Ishikawa (cell line): ENCODE data around the gene LAP3.

Experiments
- CEBPB ChIP-seq: IDR thresholded peaks from 2 replicates; pipeline ENCODE4 v1.6.1; 2012
- CREB1 ChIP-seq: IDR thresholded peaks from 2 replicates; pipeline ENCODE4 v1.6.1; 2012; ENCODE audit warnings: low read depth
- EGR1 ChIP-seq: IDR thresholded peaks from 2 replicates; pipeline ENCODE4 v1.6.1; 2012
- EP300 ChIP-seq: IDR thresholded peaks from 2 replicates; pipeline ENCODE4 v1.6.1; 2012; ENCODE audit warnings: borderline replicate concordance
- FOXM1 ChIP-seq: IDR thresholded peaks from 2 replicates; pipeline ENCODE4 v1.6.1; 2012; ENCODE audit warnings: low read depth, borderline replicate concordance
- MAX ChIP-seq: IDR thresholded peaks from 2 replicates; pipeline ENCODE4 v1.6.1; 2012
- NFIC ChIP-seq: IDR thresholded peaks from 2 replicates; pipeline ENCODE4 v1.6.1; 2012
- REST ChIP-seq: IDR thresholded peaks from 2 replicates; pipeline ENCODE4 v1.6.1; 2012; ENCODE audit warnings: low read depth, mild to moderate bottlenecking
- TAF1 ChIP-seq: IDR thresholded peaks from 2 replicates; pipeline ENCODE4 v1.6.1; 2012; ENCODE audit warnings: low read depth, mild to moderate bottlenecking
- TCF12 ChIP-seq: IDR thresholded peaks from 2 replicates; pipeline ENCODE4 v1.6.1; 2012; ENCODE audit warnings: low read depth
- TEAD4 ChIP-seq: IDR thresholded peaks from 2 replicates; pipeline ENCODE4 v1.6.1; 2012
- YY1 ChIP-seq: IDR thresholded peaks from 2 replicates; pipeline ENCODE4 v1.6.1; 2012; ENCODE audit warnings: low read depth
- TF ChIP-seq, protein P1 (sequence below): IDR thresholded peaks from 2 replicates; pipeline ENCODE4 v1.6.1; 2012

DNA sequence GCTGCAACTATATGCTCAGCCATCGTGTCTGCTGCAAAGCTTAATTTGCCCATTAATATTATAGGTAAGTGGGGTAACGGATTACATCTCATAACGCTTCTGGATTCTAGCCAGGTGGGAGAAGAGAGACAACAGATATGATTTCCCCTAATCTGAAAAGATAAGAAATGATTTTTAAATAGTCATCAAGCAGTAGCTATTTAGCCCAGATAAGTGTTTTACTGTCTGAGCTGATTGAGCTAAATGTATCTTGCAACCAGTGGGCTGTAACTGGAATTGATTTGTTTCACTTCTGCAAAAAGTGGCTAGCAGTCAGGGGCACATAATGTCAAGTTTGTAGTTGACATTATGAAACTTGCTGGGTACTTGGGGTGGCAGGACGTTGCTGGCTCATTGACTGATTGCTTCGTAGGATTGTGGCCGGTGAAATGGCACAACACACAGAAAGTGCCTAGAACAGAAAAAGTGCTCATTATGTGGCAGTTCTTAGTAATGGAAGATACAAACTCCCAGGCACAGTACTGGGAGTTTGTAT is 18.5 kb downstream of the LAP3 start:
- TF ChIP-seq NFIC (no peak), FOXM1 (no peak), TEAD4 (no peak), REST (no peak), EP300 (no peak), TAF1 (no peak), CEBPB (no peak), EGR1 (no peak), MAX (no peak), YY1 (no peak), TCF12 (no peak), CREB1 (no peak)
- TF ChIP-seq, protein P1, sequence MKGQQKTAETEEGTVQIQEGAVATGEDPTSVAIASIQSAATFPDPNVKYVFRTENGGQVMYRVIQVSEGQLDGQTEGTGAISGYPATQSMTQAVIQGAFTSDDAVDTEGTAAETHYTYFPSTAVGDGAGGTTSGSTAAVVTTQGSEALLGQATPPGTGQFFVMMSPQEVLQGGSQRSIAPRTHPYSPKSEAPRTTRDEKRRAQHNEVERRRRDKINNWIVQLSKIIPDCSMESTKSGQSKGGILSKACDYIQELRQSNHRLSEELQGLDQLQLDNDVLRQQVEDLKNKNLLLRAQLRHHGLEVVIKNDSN, result no peak
